Osteocyte (in vitro differentiated cells): Measurements from ENCODE around the gene SF1. TPM values are rescaled to one million over a fixed set of nuclear protein-coding genes. Genes with fewer than 3 reads are reported as not detected.

Experiments used
- total RNA-seq: library from RNA; stranded (reverse); gene quantifications from 2 replicates; pipeline ENCODE4 v1.2.1, GENCODE V29; 2021

Gene SF1
- total RNA-seq, 1 donor from 2014 or later, result 290 TPM

Other genes starting within 250 kb of the SF1 start
- not detected in 2 replicates for gene SLC22A11, start 222.6 kb downstream of the SF1 start, total RNA-seq
- gene SLC22A12, start 187.3 kb downstream of the SF1 start, total RNA-seq, result not detected in 2 replicates
- gene NRXN2, start 55.3 kb downstream of the SF1 start, total RNA-seq, result 2.6 and 2.7 TPM in 2 replicates
- 10.3 and 11.2 TPM in 2 replicates for gene RASGRP2, start 34.4 kb downstream of the SF1 start, total RNA-seq
- 0.73 and 0.84 TPM in 2 replicates for gene PYGM, start 18.6 kb downstream of the SF1 start, total RNA-seq
- 16.0 and 18.6 TPM in 2 replicates for gene MAP4K2, start 24.7 kb upstream of the SF1 start, total RNA-seq
- gene MEN1, start 32.0 kb upstream of the SF1 start, total RNA-seq, result 27.1 and 29.2 TPM in 2 replicates
- 0.68 and 1.7 TPM in 2 replicates for gene CDC42BPG, start 66.1 kb upstream of the SF1 start, total RNA-seq
- 57.4 and 61.0 TPM in 2 replicates for gene EHD1, start 100.1 kb upstream of the SF1 start, total RNA-seq
- 23.6 and 28.7 TPM in 2 replicates for gene ATG2A, start 138.7 kb upstream of the SF1 start, total RNA-seq
- 21.3 and 26.8 TPM in 2 replicates for gene PPP2R5B, start 146.1 kb upstream of the SF1 start, total RNA-seq
- not detected in 2 replicates for gene GPHA2, start 157.4 kb upstream of the SF1 start, total RNA-seq
- not detected in 2 replicates for gene MAJIN, start 193.6 kb upstream of the SF1 start, total RNA-seq
- not detected in 2 replicates for gene BATF2, start 218.4 kb upstream of the SF1 start, total RNA-seq
- gene ARL2, start 235.6 kb upstream of the SF1 start, total RNA-seq, result 118 and 124 TPM in 2 replicates
- 26.9 and 30.0 TPM in 2 replicates for gene SNX15, start 248.9 kb upstream of the SF1 start, total RNA-seq